HCT116 (cell line): ENCODE data around the gene EGF. TPM values are rescaled to one million over a fixed set of nuclear protein-coding genes. Genes with fewer than 3 reads are reported as not detected.
"Not testable (repeated sequence)": the region's sequence is repeated elsewhere in the genome, so short reads cannot be mapped to it uniquely, and the experiment has no call there.

Experiments
- ATAC-seq: fragments of 200-7000 bp; cut with Tn5 transposase; 2 replicates; pipeline ENCODE4 v1.9.1; 2020; ENCODE audit warnings: mild to moderate bottlenecking, moderate library complexity
- BruUV-seq: library from RNA; stranded (reverse); fragments of 400-500 nt; replicated peaks from 2 replicates; lab custom pipeline; 2021; lab: Mats Ljungman, UMichigan
- CTCF ChIA-PET: fragments of 300-600 bp; sonication (Branson Sonifier 250); formaldehyde crosslinking; loops from one replicate; lab custom pipeline; 2021; ENCODE audit warnings: antibody characterized with exemption; lab: Charles Lee
- POLR2A ChIA-PET: fragments of 300-600, 350-600 bp; sonication (Branson Sonifier 250); formaldehyde crosslinking; loops from one replicate; lab custom pipeline; 2021; ENCODE audit warnings: antibody characterized with exemption; lab: Charles Lee
- RAD21 ChIA-PET, 2 experiments: fragments of 300-600 bp; sonication (Branson Sonifier 250); formaldehyde crosslinking; loops; one replicate each; lab custom pipeline; 2023; ENCODE audit warnings: low total read pairs in 2 of 2; ENCODE audit not compliant: uncharacterized antibody in 2 of 2, unreplicated experiment in 2 of 2, low non-redundant PET in 1 of 2; lab: Charles Lee
- DNase-seq: peaks from one replicate; pipeline ENCODE4 v3.0.0-alpha.2; 2010; ENCODE audit warnings: low read depth, low spot score
- H2AFZ ChIP-seq: fragments of 200-600 bp; shearing (Covaris generic), sonication (generic); 2 replicates; pipeline ENCODE4 v1.6.1; 2017; ENCODE audit warnings: low read depth, mixed run types, mixed read lengths, antibody characterized with exemption, low read length; ENCODE audit not compliant: poor library complexity, severe bottlenecking
- H3K27ac ChIP-seq: 2 replicates; pipeline ENCODE4 v1.5.1; 2012; ENCODE audit warnings: low read depth, low read length
- H3K27me3 ChIP-seq: fragments of 200-600 bp; sonication (generic); 2 replicates; pipeline ENCODE4 v1.6.1; 2016; ENCODE audit warnings: mixed run types, low read length, mixed read lengths; ENCODE audit not compliant: insufficient read depth
- H3K36me3 ChIP-seq, 2 experiments: fragments of 200-500 bp in 1 of 2; fragments of 200-600 bp in 1 of 2; sonication (Bioruptor generic) in 1 of 2; sonication (generic) in 1 of 2; 2 replicates each; pipeline versions ENCODE4 v1.5.1 to v1.6.1; 2014 to 2016; ENCODE audit warnings: low read length in 2 of 2, inconsistent platforms in 1 of 2, mixed read lengths in 1 of 2, mixed run types in 1 of 2; ENCODE audit not compliant: insufficient read depth in 2 of 2, control insufficient read depth in 1 of 2
- H3K4me1 ChIP-seq, 2 experiments: fragments of 200-600 bp in 1 of 2; sonication (generic) in 1 of 2; 2 replicates each; pipeline versions ENCODE4 v1.5.1 to v1.6.1; 2012 to 2017; ENCODE audit warnings: low read length in 2 of 2, inconsistent platforms in 1 of 2, mild to moderate bottlenecking in 1 of 2, mixed read lengths in 1 of 2, mixed run types in 1 of 2, moderate library complexity in 1 of 2; ENCODE audit not compliant: insufficient read depth in 2 of 2, control insufficient read depth in 1 of 2
- H3K4me2 ChIP-seq: fragments of 200-600 bp; sonication (generic); 2 replicates; pipeline ENCODE4 v1.6.1; 2017; ENCODE audit warnings: mixed run types, low read length, mixed read lengths
- H3K4me3 ChIP-seq, 2 experiments: fragments of 200-600 bp in 1 of 2; sonication (generic) in 1 of 2; replicated peaks in 1 of 2; 2 replicates each; pipeline ENCODE4 v1.5.1; 2011 to 2016; ENCODE audit warnings: low read length in 2 of 2, control low read depth in 1 of 2, low read depth in 1 of 2, mild to moderate bottlenecking in 1 of 2, mixed read lengths in 1 of 2, mixed run types in 1 of 2
- H3K79me2 ChIP-seq: fragments of 200-600 bp; sonication (generic); 2 replicates; pipeline ENCODE4 v1.6.1; 2017; ENCODE audit warnings: mild to moderate bottlenecking, mixed run types, low read length, moderate library complexity, mixed read lengths; ENCODE audit not compliant: insufficient read depth
- H3K9ac ChIP-seq: fragments of 200-600 bp; sonication (generic); 2 replicates; pipeline ENCODE4 v1.6.1; 2016; ENCODE audit warnings: low read length, mixed read lengths
- H3K9me2 ChIP-seq: fragments of 200-600 bp; sonication (generic), shearing (Covaris generic); 2 replicates; pipeline ENCODE4 v1.6.1; 2017; ENCODE audit warnings: mixed run types, mild to moderate bottlenecking, moderate library complexity; ENCODE audit not compliant: insufficient read depth
- H3K9me3 ChIP-seq, 2 experiments: fragments of 200-500 bp in 1 of 2; fragments of 200-600 bp in 1 of 2; sonication (Bioruptor generic) in 1 of 2; sonication (generic) in 1 of 2; 2 replicates each; pipeline ENCODE4 v1.6.1; 2014 to 2017; ENCODE audit warnings: low read length in 2 of 2, mixed read lengths in 2 of 2, inconsistent platforms in 1 of 2, low read depth in 1 of 2, mild to moderate bottlenecking in 1 of 2, mixed run types in 1 of 2, moderate library complexity in 1 of 2; ENCODE audit not compliant: control insufficient read depth in 1 of 2, insufficient read depth in 1 of 2
- H4K20me1 ChIP-seq: fragments of 200-600 bp; sonication (generic), shearing (Covaris generic); 2 replicates; pipeline ENCODE4 v1.6.1; 2017; ENCODE audit warnings: mixed run types, mild to moderate bottlenecking, moderate library complexity; ENCODE audit not compliant: insufficient read depth
- CBX3 ChIP-seq: IDR thresholded peaks from 2 replicates; pipeline ENCODE4 v1.6.1; 2012; ENCODE audit warnings: low read depth
- CEBPB ChIP-seq: IDR thresholded peaks from 2 replicates; pipeline ENCODE4 v1.6.1; 2012; ENCODE audit warnings: low read depth
- CTCF ChIP-seq, 3 experiments: fragments of 200-600 bp in 1 of 3; sonication (generic) in 1 of 3; IDR thresholded peaks in 2 of 3; conservative IDR thresholded peaks in 1 of 3; 2 replicates each; pipeline ENCODE4 v1.5.1; 2012 to 2017; ENCODE audit warnings: low read depth in 2 of 3, low read length in 2 of 3, antibody characterized with exemption in 1 of 3, borderline replicate concordance in 1 of 3, control low read depth in 1 of 3, mild to moderate bottlenecking in 1 of 3, mixed read lengths in 1 of 3, mixed run types in 1 of 3, moderate library complexity in 1 of 3; ENCODE audit not compliant: insufficient read depth in 1 of 3
- ELF1 ChIP-seq: IDR thresholded peaks from 2 replicates; pipeline ENCODE4 v1.6.1; 2012; ENCODE audit warnings: low read depth, borderline replicate concordance
- JUND ChIP-seq: IDR thresholded peaks from 2 replicates; pipeline ENCODE4 v1.6.1; 2012
- POLR2A ChIP-seq: IDR thresholded peaks from 2 replicates; pipeline ENCODE4 v1.7.0; 2011; ENCODE audit warnings: borderline replicate concordance; ENCODE audit not compliant: insufficient read depth, insufficient read length; ENCODE audit errors: extremely low read depth
- SP1 ChIP-seq: IDR thresholded peaks from 2 replicates; pipeline ENCODE4 v1.6.1; 2012; ENCODE audit warnings: low read depth
- ZNF274 ChIP-seq: fragments of 200-500 bp; sonication (Bioruptor generic); IDR thresholded peaks from 2 replicates; pipeline ENCODE4 v1.6.1; 2014; ENCODE audit warnings: mild to moderate bottlenecking, low read depth, low read length, inconsistent platforms
- intact Hi-C: fragments of 100-400 bp; cut with micrococcal nuclease; formaldehyde crosslinking; loops from 2 replicates; pipeline ENCODE4 v1.10.0; 2022
- total RNA-seq: library from RNA; stranded (reverse); gene quantifications from one replicate; pipeline ENCODE4 v1.2.1, GENCODE V29; 2021; ENCODE audit not compliant: unreplicated experiment

EGF gene
- total RNA-seq, 1 experiment from 2014 or later = 0.57 TPM

DNA sequence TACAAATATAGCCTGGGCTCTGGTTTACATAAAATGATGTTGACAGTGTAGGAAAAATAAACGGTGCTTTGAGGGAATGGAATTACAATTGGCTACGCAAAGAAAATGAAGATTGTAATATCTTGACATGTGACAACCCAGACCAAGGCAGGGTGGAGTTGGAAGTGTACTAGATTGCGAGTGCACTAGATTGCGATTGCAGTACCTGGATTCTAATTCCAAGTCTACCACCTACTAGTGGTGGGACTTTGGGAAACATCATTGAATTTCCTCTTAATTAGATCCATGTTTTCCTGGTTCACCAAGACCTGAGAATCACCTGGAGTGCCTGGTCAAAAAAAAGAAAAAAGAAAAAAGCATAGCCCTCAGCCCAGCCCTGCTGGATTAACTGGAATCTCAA lies 18.6 kb downstream of the EGF start:
- no peak for TF ChIP-seq SP1
- no peak for TF ChIP-seq CEBPB
- TF ChIP-seq CTCF (IDR thresholded peaks at IDR 0.05 in 2 of 3, conservative IDR thresholded peaks at IDR 0.05 in 1 of 3; ENCODE audit: borderline replicate concordance in 1 of 3, insufficient read depth in 1 of 3, low read depth in 2 of 3, low read length in 2 of 3) = peak in 2 of 3 experiments; percentile 34 to 38; a peak in 2 of 6 replicates
- no peak for TF ChIP-seq CBX3
- no peak for TF ChIP-seq ZNF274
- no peak for TF ChIP-seq ELF1
- TF ChIP-seq POLR2A = no peak
- TF ChIP-seq JUND = no peak
- no peaks in the 10 kb centered on the region for H3K79me2 ChIP-seq
- H3K4me1 ChIP-seq = no peaks in the 10 kb centered on the region
- H4K20me1 ChIP-seq = no peaks in the 10 kb centered on the region
- DNase-seq (no peak), ATAC-seq (peak; percentile 32; the same call in 1 of the 2 replicates)
- no peak overlapping the region for H3K27ac ChIP-seq
- H3K4me2 ChIP-seq = no peak overlapping the region
- ChIA-PET RAD21 (no interaction called here), CTCF (no interaction called here), POLR2A (no interaction called here)
- H3K9me2 ChIP-seq = no peaks in the 10 kb centered on the region
- intact Hi-C loops = no loop called here
- H3K27me3 ChIP-seq = no peaks in the 10 kb centered on the region
- BruUV-seq = no TSS peak
- no peaks in the 10 kb centered on the region for H3K36me3 ChIP-seq
- H2AFZ ChIP-seq = no peak overlapping the region
- H3K9me3 ChIP-seq = no peaks in the 10 kb centered on the region
- no peak overlapping the region for H3K9ac ChIP-seq
- H3K4me3 ChIP-seq = no peak overlapping the region

GRCh38 chr4:109937352-109937751 lies 24.7 kb downstream of the EGF start:
- H3K36me3 ChIP-seq, H3K9me2 ChIP-seq, H3K4me3 ChIP-seq, H2AFZ ChIP-seq, DNase-seq, H4K20me1 ChIP-seq, POLR2A ChIA-PET, H3K27me3 ChIP-seq, H3K27ac ChIP-seq, BruUV-seq, intact Hi-C loops, H3K4me2 ChIP-seq, ATAC-seq, H3K9ac ChIP-seq, RAD21 ChIA-PET, CTCF ChIA-PET, H3K9me3 ChIP-seq, H3K4me1 ChIP-seq, H3K79me2 ChIP-seq: not testable (repeated sequence)
